ENCODE measurements around the gene ELP4.
A peak's percentile ranks its signal among the peaks of the same experiment; 100 is the strongest.
"Not testable (repeated sequence)": the region's sequence is repeated elsewhere in the genome, so short reads cannot be mapped to it uniquely, and the experiment has no call there.

ELP4 gene

DNA sequence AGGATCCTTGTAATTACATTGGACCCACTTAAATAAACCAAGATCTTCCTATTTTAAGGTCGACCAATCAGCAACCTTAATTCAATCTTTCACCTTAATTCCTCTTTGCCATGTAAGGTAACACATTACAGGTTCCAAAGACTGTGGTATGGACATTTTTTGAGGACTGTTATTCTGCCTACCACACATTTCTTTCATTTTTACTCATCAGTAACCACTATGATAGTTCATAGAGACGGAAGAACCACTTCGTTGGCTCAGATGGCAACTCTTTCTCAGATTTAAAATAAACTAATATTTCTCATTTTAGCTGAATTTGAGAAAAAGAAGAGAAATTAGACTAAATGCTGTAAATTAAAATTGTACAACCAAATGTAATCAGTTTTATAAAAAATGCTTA lies 205.3 kb downstream of the ELP4 start:
- peak; percentile 47 for DNase-seq

DNA sequence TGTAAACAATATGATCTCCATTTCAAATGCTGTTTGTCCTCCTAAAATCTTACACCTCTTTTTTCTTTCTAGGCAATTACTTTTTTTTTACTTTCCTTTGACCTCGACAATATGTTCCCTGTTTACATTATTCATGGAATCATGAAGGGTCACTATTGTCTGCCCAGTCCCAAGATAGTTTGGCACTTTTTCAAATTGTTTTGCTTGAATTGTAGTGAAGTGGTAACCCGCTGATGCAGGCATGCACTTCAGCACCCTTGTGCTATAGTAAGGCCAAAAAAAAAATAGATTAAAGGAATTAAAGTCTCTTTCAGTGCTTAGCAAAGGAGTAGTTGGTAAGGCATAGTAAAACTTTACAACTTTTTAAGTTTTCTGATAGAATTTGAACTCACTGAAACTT lies 210.7 kb downstream of the ELP4 start:
- no peak for DNase-seq

DNA sequence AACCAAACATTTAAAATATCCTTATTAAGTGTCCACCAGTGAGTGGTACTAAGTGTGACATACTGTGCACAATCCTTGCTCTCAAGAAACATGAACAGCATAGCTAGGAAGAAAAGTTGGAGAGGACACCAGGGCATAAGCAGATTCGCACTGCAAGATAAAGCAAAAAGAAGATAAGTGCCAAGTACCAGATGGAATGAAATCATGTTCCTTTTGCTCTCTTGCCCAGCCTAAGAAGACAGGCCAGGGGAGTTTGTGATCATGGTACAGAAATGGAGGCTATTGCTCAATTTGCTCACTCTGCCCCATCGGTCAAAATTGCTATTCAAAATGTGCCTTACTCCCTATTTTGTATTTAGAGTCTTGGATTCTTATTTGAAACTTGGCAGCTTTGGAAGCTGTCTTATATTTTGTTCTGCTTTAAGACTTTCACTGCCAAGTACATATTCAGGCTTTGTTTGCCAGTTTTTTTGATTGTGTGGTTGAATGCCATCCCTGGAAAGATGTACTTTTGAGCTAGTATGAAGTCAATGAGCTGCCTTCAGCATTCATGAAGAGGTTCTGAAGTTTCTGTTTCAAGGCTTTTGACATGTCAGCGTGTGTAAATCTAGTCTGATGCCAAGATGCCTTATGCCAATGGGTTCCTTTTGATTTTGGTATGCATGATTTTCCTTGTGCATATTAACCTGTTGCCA lies 211.3 kb downstream of the ELP4 start:
- DNase-seq: no peak

DNA sequence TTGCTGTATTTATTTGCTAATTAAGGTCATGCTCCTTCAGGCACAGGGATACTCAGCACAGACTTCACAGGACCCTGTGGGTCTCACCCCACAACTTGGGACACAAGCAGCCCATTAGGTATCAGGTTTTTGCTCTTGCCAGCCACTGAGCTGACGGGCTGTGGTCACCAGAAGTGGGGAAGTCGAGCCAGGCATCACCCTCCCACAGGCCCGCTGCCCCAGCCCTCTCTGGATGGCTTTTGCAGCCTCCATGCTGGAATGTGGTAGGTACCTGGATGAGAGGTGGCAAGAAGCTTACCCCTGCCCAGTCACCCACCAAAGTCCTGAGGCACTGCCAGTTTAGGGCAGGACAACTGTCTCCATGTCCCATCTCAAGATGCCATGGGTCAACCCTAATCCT lies 213.2 kb downstream of the ELP4 start:
- no peak for DNase-seq

DNA sequence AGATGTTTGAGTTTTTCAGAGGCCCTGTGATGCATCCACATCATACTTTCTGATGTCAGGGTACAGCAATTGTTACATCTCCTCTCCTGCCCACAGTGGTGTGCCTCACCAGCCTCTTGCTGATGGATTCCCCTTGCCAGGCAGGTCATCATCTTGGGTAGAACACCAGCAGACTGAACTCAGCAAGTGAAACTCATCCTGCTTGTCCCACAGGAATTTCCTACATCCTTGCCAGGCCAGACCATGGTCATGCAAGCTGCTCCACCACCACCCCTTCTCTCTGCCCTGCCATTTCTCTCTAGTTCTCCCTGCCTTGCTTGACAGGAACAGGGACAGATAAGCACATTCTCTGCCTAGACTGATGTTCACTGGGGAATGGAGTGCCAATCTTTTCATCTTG lies 215.6 kb downstream of the ELP4 start:
- no peak for DNase-seq

DNA sequence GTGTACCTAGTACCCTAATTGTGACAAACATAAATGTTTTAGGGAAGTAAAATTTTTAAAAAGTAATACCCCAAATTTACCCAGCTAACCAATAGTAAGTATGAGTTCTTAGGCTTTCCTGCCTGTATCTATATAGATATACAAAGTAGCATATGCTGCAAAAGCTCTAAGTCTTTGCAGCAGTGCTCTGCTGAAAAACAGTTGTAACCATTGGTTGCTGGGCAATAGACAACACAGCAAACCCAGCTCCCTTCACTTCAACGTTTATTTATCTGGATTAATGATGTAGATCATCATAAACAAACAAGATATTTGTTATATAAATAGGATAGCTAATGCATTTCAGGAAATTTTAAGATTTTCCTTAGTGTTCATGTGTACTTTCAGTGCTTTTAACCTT lies 218.9 kb downstream of the ELP4 start:
- no peak for DNase-seq

DNA sequence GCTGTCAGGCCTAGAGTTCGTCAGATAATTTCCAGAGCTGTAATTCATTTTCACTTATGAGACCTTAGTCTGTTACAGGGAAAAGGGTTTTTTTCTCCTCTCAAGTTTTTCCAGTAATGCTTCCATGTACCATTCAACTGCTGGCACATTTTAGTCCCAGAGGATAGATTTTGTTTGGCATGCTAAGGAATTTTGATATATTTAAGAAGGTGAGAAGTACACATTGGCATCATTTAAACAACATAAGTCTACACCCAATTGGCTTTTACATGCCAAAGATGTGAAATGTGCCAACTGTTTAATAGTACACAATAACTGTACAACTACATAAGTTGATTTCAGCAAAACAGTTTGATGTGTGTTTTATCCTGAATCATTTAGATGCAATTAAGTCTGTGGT lies 230.6 kb downstream of the ELP4 start:
- no peak for DNase-seq

DNA sequence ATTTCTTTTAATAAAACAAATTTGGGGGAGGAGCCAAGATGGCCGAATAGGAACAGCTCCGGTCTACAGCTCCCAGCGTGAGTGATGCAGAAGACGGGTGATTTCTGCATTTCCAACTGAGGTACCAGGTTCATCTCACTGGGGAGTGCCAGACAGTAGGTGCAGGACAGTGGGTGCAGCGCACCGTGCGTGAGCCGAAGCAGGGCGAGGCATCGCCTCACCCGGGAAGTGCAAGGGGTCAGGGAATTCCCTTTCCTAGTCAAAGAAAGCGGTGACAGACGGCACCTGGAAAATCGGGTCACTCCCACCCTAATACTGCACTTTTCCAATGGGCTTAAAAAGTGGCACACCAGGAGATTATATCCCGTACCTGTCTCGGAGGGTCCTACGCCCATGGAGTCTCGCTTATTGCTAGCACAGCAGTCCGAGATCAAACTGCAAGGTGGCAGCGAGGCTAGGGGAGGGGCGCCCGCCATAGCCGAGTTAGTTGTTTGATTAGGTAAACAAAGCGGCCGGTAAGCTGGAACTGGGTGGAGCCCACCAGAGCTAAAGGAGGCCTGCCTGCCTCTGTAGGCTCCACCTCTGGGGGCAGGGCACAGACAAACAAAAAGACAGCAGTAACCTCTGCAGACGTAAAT lies 231.3 kb downstream of the ELP4 start:
- DNase-seq: not testable (repeated sequence)

DNA sequence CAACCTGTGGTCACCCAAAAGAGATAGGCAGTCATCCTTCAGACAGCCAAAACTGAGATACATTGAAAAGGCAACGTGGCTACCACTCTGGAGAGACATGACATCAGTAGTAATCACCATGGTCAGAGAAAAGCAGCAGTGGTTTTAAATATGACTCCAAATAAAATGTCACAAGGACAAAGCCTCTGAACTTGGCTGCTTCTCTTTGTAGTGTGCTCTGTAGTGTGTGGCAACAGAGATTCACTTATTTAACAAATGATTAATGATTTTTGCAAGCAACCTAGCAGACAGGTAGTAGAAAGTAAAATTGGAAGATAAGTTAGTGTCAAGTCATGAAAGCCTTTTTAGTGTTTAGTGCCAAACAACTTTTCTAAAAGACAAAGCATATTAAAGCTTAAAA lies 238.0 kb downstream of the ELP4 start:
- no peak for DNase-seq

DNA sequence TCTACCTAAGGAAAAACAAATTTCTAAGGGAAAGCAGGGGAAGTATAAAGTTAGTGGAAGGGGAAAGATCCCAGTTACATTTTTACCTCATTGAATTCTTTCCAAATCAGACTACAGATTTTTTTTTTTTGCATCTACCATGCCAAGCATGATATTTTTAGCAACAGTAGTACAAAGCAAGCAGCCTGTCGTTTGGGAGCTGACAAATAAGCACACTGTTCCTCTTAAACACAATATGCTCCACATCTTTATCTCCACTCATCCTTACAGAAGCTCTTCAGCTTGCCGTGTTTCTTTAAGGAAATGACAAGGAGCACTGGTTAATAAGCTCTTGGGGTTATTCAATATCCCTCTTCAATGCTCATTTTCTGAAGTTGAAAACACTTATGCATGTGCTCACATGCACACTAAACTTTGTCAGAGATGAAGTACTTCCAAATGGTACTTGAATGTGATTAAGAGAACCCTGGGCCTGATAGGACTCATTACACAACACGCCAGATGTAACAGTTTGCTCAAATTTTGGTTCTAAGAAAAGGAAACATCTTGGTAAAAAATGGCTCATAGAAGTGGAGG lies 247.8 kb downstream of the ELP4 start:
- DNase-seq: no peak

DNA sequence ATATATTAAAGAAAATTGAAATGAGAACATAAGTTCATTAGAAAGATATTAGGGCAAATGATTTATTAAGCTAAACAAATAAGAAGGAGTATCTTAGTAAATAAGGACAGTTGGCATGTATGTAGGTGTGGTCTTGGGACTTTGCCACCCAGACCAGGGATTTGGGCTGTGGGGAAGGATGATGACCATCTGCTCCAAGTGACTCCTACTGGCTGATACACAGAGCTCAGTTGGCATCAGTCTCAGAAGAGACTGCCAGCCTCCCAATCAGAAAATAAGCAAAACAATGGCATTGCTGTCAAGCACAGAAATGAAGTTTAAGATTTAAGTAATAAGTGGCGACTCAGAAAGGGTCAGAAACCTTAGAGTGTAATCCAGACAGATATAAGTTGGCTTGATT lies 252.1 kb downstream of the ELP4 start:
- no peak for DNase-seq

DNA sequence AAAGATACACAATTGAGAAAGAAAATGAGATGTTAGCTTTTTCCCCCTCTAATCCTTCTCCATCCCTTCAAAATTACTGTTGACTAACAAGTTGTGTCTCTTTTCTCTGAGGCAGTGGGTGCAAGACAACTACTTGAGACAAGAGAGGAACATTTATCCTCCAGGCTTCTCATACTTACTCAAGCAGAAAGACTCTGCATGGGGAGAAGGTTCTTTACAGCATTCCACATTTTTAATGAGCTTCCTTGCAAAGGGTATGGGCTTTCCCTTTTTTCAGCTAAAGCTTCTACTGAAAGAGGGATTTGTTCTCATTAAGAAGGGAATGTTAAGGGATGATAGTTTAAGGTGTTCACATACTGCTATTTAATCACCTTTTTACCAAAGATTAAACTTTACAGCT lies 253.7 kb downstream of the ELP4 start:
- no peak for DNase-seq

DNA sequence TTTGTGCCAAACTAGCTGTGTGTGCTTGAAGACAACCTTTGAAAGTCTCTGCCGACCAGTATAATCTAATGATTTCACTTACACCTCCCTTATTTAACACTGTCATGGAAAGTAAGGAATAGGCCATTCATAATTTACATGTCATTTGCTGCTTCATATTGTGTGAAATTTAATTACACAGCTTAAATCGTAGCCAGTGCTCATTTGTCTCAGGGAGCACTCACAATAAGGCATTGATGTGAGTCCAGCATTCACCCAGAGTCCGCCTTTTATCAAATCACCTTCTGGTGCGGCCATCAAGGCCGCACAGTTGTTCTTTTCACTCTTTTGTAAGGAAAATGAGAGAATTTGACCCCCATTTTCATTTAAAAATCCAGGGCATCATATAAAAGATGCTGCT lies 254.7 kb downstream of the ELP4 start:
- no peak for DNase-seq

DNA sequence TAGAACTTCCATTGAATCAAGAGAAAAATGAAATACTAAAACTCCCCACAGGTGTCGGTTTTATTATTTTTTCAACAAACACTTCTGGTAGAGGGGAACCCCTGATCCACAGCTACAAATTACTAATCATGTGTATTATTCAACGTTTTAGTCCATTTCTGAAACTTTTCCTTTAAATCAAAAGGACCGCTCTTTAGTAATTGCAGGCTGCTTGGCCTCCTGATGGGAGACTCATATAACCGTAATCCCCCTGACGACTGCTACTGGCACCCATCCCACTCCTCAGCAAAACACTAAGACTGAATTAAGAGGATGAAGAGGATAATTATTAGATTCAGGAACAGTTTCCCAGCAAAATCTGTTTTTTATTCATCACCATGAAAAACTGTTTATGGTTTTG lies 255.2 kb downstream of the ELP4 start:
- no peak for DNase-seq

DNA sequence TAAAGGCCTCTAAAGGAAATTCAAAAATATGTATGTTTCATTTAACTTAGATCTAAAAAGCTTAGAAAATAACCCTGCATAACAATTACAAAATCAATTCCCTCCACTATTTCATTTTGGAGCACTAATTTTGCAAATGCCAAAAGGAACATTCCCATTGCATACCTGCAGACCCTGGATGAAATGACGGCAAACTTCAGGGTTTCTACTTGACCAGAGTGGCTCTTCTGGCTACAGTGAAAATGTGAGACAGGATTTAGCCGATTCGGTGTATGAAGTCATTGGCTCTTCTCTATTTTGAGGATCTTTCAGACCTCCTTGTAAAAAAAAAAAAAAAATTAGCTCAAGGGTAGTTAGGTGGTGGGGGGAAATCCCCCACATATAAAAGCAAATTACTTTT lies 257.5 kb downstream of the ELP4 start:
- no peak for DNase-seq

DNA sequence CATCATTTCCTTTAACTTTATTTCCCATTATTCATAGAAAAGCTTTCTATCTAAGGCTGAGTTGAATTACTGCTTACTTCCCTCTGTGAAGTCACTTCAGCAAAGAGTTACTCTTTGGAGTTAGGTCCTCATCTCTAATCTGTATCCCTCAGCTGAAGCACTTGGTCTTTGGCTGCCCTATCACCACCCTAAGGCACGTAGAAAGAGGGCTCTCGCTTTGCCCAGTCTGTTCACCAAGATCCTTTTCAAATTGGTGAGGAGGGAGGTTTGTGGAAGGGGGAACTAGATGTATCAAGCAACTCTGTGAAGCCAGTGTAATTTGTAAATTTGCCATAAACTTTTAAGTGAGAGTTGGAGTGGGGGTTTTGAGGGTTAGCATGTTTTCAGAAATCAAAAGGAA lies 258.1 kb downstream of the ELP4 start:
- DNase-seq: no peak

DNA sequence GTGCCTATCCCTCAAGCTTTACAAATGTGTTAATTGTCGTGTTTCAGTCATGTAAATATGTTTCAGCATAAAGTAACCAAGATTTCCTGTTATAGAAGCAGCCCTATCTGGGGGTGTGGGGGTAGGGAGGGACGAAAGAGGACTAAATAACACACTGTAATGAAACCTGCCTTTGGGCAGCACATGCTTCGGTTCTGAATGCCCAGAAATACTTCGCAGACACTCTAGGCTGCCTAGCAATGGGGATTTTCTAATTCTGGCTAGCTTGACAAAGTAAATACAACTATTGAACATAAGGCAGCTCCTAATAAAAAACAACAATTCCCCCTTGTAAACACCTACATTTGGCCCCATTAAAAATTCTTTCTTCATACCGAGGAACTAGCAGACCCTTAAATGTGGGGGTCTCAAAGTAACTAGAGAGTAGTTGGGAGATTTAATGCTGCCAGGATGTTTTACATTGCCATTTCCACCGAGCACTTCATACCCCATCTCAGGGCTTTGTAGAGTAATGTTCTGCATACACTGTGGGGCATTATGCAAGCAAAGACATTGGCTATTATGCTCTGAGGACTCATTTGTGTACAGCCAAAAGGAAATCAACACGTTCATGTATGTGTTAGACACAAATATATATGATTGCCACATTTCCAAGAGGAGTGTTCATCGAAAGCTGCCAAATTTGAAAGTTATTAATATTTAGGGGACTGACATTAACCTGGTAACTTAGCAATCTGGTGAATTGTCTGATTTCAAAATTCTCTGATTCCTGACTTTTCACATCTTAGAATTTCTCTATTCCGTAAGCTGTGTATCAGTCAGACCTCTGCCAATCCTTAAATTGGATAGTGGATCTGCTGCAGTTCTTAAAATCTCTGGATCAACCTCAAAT lies 259.4 kb downstream of the ELP4 start:
- no peak for DNase-seq

DNA sequence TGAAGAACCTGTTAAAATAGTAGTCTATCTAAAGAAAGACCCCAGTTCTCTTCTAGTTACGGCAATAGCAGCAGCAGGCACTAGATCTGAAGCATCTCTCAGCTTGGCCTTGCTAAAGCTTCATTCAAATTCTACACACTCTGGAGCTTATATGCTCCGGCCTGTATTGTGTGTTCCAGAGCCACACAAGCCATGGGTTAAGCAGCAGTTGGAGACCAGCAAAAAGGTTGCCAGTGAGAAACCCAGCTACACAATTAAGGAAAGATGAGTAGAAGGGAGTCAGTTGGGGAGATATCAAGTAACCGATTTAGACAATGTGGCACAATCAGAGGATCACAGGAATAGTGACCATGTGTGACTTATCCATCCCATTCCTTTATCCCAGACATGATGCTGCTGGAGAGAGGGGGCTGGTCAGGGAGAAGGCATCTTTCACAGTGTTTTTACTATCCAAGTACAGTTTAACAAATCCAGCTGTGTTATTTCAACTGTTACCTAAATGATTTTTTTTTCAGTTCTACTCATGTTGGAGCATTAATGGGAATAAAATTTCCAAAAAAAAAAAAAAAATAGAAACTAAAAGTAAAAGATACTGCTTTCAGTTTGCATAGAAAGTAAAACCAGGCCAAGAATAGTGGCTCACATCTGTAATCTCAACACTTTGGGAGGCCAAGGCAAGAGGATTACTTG lies 260.6 kb downstream of the ELP4 start:
- no peak for DNase-seq

DNA sequence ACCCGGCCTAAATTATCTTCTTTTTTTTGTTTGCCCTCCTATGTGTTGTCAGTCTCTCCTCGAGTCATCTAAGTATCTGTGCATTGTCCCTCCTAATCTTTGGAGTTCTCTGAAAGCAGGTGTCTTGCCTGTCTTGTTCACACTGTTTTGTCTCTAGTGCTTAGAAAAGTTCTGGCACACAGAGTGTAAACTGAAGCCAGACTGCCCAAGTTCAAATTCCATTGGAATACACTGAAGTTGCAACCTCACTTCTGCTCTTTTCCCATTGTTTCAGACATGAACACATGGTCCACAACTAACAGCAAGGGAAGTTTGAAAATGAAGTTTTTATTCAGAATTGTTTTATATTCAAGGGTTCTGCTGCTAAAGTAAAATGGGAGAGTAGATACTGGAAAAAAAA lies 262.8 kb downstream of the ELP4 start:
- no peak for DNase-seq

DNA sequence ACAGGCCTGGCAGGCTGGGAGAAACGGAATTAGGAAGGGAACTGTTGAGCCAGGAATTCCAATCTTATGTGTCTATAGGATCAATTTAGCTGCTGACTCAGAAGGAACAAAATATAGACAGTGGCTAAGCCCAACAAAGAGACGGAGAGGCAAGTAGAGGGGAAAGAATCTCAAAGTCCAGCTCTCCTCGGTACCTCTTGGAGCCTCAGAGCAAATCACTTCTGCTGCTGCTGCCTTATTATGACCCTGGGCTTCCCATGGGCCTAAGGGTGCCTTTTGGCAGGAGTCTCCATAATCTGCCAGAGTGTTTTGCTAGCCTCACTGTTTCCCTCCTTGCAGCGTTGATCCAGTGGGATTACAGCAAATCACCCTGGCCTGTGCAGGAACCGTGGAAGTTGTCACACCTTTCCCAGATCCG lies 269.8 kb downstream of the ELP4 start:
- DNase-seq: no peak

DNA sequence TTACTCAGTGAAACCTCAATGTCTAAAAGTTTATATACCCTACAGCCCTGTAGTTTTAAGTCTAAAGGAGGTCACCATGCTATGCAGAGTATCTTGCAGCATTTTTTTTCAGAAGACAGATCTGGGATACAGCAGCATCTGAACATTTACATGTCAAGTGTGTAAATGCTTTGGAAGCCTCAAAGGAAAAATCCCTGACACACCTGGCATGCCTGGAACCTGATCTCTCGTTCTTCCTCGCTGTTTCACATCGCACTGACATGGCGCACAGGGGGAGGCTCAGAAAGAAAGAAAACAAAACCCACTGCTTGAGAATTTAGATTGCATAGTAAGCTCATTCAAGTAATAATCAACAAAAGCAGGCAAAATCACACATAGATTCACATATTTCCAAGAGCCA lies 270.5 kb downstream of the ELP4 start:
- no peak for DNase-seq

DNA sequence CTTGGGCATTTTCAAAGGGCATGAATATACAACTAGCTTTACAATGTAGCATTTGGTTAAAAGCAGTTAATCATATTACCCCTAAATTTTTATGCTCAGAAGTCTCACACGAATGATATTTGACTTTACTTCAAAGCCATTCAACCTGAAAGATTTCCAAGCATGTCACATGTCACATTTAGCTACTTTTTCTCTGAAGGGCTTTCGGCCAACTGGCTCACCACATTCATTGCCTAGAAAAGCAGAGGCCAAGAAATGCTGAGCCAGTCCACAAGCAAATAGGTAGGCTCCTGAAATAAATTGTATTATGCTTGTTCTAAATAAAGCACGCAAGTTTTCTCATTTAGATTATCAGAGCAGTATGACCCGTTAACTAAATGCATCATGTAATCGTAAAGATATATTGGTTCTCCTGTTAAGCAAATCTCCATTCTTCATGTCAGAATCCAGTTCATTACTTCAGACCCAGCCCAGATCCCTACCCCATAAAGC lies 271.0 kb downstream of the ELP4 start:
- no peak for DNase-seq

DNA sequence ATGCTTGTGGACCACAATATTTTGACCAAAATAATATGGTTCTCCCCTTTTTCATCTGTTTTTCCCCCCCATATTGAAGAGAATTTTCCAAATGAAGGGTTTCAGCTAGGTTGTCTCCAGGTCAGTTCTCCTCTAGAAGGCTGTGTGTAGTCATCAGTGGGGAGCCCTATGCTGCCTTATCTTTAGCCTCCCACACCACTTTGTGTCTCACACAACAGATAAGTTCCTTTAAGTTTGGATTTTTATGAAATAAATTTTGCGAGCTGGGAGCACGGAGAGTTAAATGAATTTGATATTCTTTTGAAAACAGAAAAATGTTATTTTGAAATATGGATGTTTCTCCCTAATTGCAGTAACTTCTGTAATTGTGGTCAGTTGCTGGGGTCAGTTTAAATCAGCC lies 272.7 kb downstream of the ELP4 start:
- no peak for DNase-seq
